BLaER1 treated with 17β-estradiol and CSF1 and Interleukin-3, amounts not matched to agents 10 nM and 100 nM (cell line): ENCODE measurements around the gene EFNA3.

Source experiments
- H3K27ac ChIP-seq, 11 experiments: shearing (Covaris generic); formaldehyde crosslinking; 2 replicates each; pipeline ENCODE4 v1.8.1; 2022
- H3K27me3 ChIP-seq, 11 experiments: shearing (Covaris generic); formaldehyde crosslinking; 2 replicates each; pipeline ENCODE4 v1.8.1; 2022
- H3K36me3 ChIP-seq, 11 experiments: shearing (Covaris generic); formaldehyde crosslinking; 2 replicates each; pipeline ENCODE4 v1.8.1; 2022
- H3K4me1 ChIP-seq, 10 experiments: shearing (Covaris generic); formaldehyde crosslinking; 2 replicates each; pipeline ENCODE4 v1.8.1; 2022
- H3K4me2 ChIP-seq, 11 experiments: shearing (Covaris generic); formaldehyde crosslinking; 2 replicates each; pipeline ENCODE4 v1.8.1; 2022
- H3K4me3 ChIP-seq, 10 experiments: shearing (Covaris generic); formaldehyde crosslinking; 2 replicates each; pipeline ENCODE4 v1.8.1; 2022
- H3K9ac ChIP-seq, 11 experiments: shearing (Covaris generic); formaldehyde crosslinking; 2 replicates each; pipeline ENCODE4 v1.8.1; 2022
- H3K9me3 ChIP-seq, 11 experiments: shearing (Covaris generic); formaldehyde crosslinking; replicated peaks in 1 of 11; 2 replicates each; pipeline ENCODE4 v1.8.1; 2022
- H4K20me1 ChIP-seq, 11 experiments: shearing (Covaris generic); formaldehyde crosslinking; 2 replicates each; pipeline ENCODE4 v1.8.1; 2022
- Cebpa-rat ChIP-seq, 11 experiments: shearing (Covaris generic); IDR thresholded peaks; 2 replicates each; pipeline ENCODE4 v1.8.1; 2022

Gene EFNA3

DNA sequence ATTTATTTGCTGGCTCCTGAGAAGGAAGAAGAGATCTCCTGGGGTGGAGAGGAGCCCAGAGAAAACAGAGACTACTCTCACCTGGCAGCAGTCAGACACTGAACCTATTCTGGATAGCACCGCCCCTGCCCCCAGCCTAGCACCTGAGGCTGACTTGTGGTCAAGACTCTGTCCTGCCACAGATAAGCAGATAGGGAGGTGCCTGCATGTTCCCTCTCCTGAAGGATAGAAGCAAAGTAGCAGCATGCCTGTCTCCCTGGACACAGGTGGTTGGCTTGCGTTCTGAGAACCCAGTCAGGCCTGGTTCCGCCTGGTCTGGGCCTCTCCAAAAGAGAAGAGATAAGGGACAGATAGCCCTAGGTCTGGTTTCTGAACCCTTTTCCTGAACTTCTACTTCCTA is 1.3 kb upstream of the EFNA3 start:
- H3K4me1 ChIP-seq: peaks cover 97 to 100% (median 100%) of the 10 kb centered on the region in 10 experiments
- H3K4me3 ChIP-seq: no peak overlapping the region
- no peak for TF ChIP-seq Cebpa-rat (IDR thresholded peaks at IDR 0.05)
- H4K20me1 ChIP-seq: peaks cover 28 to 46% (median 32%) of the 10 kb centered on the region in 11 experiments; a peak in 20 of 22 replicates
- H3K9ac ChIP-seq: peak overlapping the region in 6 of 11 experiments; percentile 1 to 76 (median 36); a peak in 6 of 22 replicates
- peak overlapping the region; percentile 94 to 100 (median 98); a peak in 20 of 22 replicates for H3K4me2 ChIP-seq
- H3K27ac ChIP-seq: peak overlapping the region in 1 of 11 experiments; percentile 86; a peak in 2 of 22 replicates
- no peaks in the 10 kb centered on the region for H3K9me3 ChIP-seq
- H3K27me3 ChIP-seq: peaks cover 36 to 42% (median 37%) of the 10 kb centered on the region in 11 experiments
- no peaks in the 10 kb centered on the region for H3K36me3 ChIP-seq

GRCh38 chr1:155077758-155078445 is 735 bp upstream of the EFNA3 start:
- Histone ChIP-seq H3K27me3 (peaks cover 42 to 48% (median 42%) of the 10 kb centered on the region in 11 experiments), H3K4me1 (peaks cover 97 to 100% (median 100%) of the 10 kb centered on the region in 10 experiments), H3K9ac (peak overlapping the region in 7 of 11 experiments; percentile 9 to 76 (median 65); a peak in 12 of 22 replicates), H3K27ac (peak overlapping the region in 6 of 11 experiments; percentile 9 to 86 (median 31); a peak in 6 of 22 replicates), H4K20me1 (peaks cover 29 to 51% (median 37%) of the 10 kb centered on the region in 11 experiments; a peak in 20 of 22 replicates), H3K4me2 (peak overlapping the region; percentile 94 to 100 (median 98)), H3K4me3 (peak overlapping the region in 5 of 10 experiments; percentile 54 to 65 (median 61); a peak in 5 of 20 replicates), H3K36me3 (no peaks in the 10 kb centered on the region), H3K9me3 (no peaks in the 10 kb centered on the region)
- no peak for TF ChIP-seq Cebpa-rat (IDR thresholded peaks at IDR 0.05)

GRCh38 chr1:155079210-155079486 is 511 bp downstream of the EFNA3 start:
- peaks cover 53 to 59% (median 55%) of the 10 kb centered on the region in 11 experiments for H3K27me3 ChIP-seq
- peak overlapping the region in 1 of 11 experiments; percentile 15; a peak in 1 of 22 replicates for H3K27ac ChIP-seq
- H4K20me1 ChIP-seq: peaks cover 33 to 64% (median 50%) of the 10 kb centered on the region in 11 experiments; a peak in 20 of 22 replicates
- H3K4me3 ChIP-seq: peak overlapping the region; percentile 49 to 67 (median 58)
- H3K4me1 ChIP-seq: peaks cover 97 to 100% (median 100%) of the 10 kb centered on the region in 10 experiments
- peak overlapping the region; percentile 33 to 76 (median 63); a peak in 21 of 22 replicates for H3K9ac ChIP-seq
- no peaks in the 10 kb centered on the region for H3K9me3 ChIP-seq
- peak overlapping the region; percentile 94 to 100 (median 98) for H3K4me2 ChIP-seq
- H3K36me3 ChIP-seq: no peaks in the 10 kb centered on the region
- no peak for TF ChIP-seq Cebpa-rat (IDR thresholded peaks at IDR 0.05)

DNA sequence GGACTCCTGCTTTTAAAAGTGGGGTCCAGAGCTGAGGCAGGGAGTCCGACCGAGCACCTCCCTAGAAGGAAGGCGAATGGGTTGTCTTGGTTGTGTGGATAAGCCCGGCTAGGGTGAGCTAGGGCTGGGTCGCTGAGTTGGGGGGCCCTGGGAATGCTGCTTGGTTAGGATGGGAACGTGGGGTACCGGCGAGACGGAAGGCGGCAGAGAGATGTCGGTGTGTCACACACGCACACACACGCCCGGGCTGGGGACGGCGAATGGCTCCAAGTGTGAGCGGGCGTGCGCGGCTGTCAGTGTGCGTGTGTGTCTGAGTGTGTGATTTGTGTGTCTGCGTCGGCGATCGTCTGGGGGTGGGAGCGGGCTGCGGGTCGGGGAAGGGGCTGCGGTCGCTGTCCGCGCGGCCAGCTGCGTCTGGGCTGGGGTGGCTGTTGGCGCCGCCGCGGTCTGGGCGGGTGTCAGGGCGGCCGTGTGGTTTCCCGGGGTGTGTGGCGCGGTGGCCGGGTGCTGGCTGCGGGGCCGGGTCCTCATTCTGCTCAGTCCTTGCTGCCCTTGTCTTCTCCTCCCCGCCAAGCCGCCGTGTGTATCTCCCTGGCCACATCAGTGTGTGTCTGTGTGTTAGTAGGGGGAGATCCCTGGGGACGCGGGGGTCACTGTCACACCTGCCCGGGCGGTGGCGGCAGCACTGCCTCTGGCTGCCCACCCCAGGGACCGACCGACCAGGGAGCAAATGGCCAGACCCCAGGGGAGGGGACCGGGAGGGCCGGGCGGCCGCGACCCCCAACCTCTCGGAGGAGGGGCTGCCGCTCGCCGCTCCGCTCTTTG is 1.1 kb downstream of the EFNA3 start:
- Histone ChIP-seq H3K27ac (0 out of 22 replicates have a peak overlapping the region, but pooled peaks of 1 of the 11 experiments have one; percentile 15), H3K36me3 (no peaks in the 10 kb centered on the region), H3K4me3 (peak overlapping the region; percentile 49 to 67 (median 58)), H3K9me3 (no peaks in the 10 kb centered on the region), H3K4me2 (peak overlapping the region; percentile 94 to 100 (median 98)), H3K9ac (peak overlapping the region; percentile 33 to 76 (median 63); a peak in 19 of 22 replicates), H3K4me1 (peaks cover 95 to 99% (median 99%) of the 10 kb centered on the region in 10 experiments), H3K27me3 (peaks cover 53 to 60% (median 56%) of the 10 kb centered on the region in 11 experiments), H4K20me1 (peaks cover 33 to 68% (median 51%) of the 10 kb centered on the region in 11 experiments; a peak in 20 of 22 replicates)
- no peak for TF ChIP-seq Cebpa-rat (IDR thresholded peaks at IDR 0.05)

DNA sequence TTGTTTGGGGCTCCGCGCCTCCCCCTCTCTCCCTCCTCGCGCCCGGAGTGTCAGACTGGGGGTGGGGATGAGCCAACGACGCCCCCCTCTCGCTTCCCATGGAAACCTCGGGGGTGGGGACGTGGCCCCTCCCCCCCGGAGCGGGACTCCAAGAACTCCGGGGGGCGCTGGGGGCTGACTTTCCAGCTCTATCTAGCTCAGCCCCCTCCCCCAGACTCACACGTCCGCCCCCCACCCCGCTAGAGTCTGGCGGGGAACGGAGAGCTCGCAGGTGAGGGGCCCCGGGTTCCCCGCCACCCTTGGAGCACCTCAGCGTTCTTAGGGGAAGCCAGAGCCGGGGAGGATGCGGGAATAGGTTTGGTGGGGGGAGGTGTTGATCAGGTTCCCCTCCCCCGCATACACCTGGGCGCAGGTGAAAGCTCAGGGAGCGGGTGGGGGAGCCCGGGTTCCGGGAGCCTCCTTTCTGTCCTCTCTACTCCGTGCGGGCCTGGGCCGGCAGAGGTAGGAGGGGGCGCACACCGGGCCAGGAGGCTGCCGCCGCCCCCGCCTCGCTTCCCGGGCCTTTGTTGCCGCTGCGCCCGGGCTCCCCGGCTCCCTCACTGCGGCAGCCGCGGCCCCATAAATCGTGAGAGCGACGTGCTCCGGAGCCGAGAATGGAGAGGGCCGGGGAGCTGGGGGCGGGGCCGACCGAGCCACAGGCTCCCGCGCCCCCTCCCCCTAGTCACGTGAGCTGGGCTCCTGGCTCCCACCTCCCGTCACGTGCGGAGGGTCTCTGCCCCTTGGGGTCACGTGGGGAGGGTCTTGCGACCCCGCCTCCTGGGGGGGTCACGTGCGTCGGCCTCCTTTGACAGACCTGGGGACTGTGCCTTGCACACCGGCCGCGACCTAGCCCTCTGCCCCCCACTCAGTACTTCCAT is 1.9 kb downstream of the EFNA3 start:
- Histone ChIP-seq H4K20me1 (peaks cover 33 to 68% (median 51%) of the 10 kb centered on the region in 11 experiments; a peak in 20 of 22 replicates), H3K9ac (peak overlapping the region; percentile 27 to 76 (median 63); a peak in 20 of 22 replicates), H3K36me3 (no peaks in the 10 kb centered on the region), H3K27ac (0 out of 22 replicates have a peak overlapping the region, but pooled peaks of 1 of the 11 experiments have one; percentile 5), H3K4me2 (peak overlapping the region; percentile 94 to 100 (median 98)), H3K4me3 (peak overlapping the region; percentile 49 to 67 (median 58)), H3K27me3 (peaks cover 53 to 60% (median 56%) of the 10 kb centered on the region in 11 experiments), H3K4me1 (peaks cover 88 to 93% (median 93%) of the 10 kb centered on the region in 10 experiments), H3K9me3 (no peaks in the 10 kb centered on the region)
- TF ChIP-seq Cebpa-rat (IDR thresholded peaks at IDR 0.05): no peak

- Histone ChIP-seq H4K20me1 (peaks cover 33 to 68% (median 51%) of the 10 kb centered on the region in 11 experiments; a peak in 20 of 22 replicates), H3K4me1 (peaks cover 87 to 93% (median 92%) of the 10 kb centered on the region in 10 experiments), H3K4me3 (peak overlapping the region; percentile 49 to 67 (median 57)), H3K9ac (peak overlapping the region in 8 of 11 experiments; percentile 20 to 76 (median 52); a peak in 13 of 22 replicates), H3K36me3 (no peaks in the 10 kb centered on the region), H3K4me2 (peak overlapping the region; percentile 94 to 100 (median 98)), H3K27ac (no peak overlapping the region), H3K27me3 (peaks cover 53 to 60% (median 56%) of the 10 kb centered on the region in 11 experiments), H3K9me3 (no peaks in the 10 kb centered on the region)
- TF ChIP-seq Cebpa-rat (IDR thresholded peaks at IDR 0.05): no peak
Measured at GRCh38 chr1:155081472-155082300, 3.0 kb downstream of the EFNA3 start.

- Histone ChIP-seq H3K9me3 (no peaks in the 10 kb centered on the region), H3K27ac (no peak overlapping the region), H3K4me3 (peak overlapping the region; percentile 49 to 67 (median 56)), H3K4me2 (peak overlapping the region; percentile 94 to 100 (median 98)), H4K20me1 (peaks cover 33 to 66% (median 51%) of the 10 kb centered on the region in 11 experiments; a peak in 20 of 22 replicates), H3K36me3 (no peaks in the 10 kb centered on the region), H3K4me1 (peaks cover 86 to 93% (median 92%) of the 10 kb centered on the region in 10 experiments), H3K27me3 (peaks cover 53 to 60% (median 56%) of the 10 kb centered on the region in 11 experiments), H3K9ac (peak overlapping the region in 9 of 11 experiments; percentile 8 to 76 (median 50); a peak in 13 of 22 replicates)
- no peak for TF ChIP-seq Cebpa-rat (IDR thresholded peaks at IDR 0.05)
Measured at GRCh38 chr1:155082301-155083051, 3.8 kb downstream of the EFNA3 start.
